ENCODE measurements around the gene ST6GAL1. TPM values are rescaled to one million over a fixed set of nuclear protein-coding genes. Genes with fewer than 3 reads are reported as not detected.

The ST6GAL1 gene
- total and polyA plus RNA-seq, 7 experiments from 2014 or later: 115 to 313 (median 214) TPM

GRCh38 chr3:187063286-187064121 is 133.2 kb downstream of the ST6GAL1 start:
- Mint-ChIP-seq H3K9me3 (peaks cover 0 to 2% (median 0%) of the 10 kb centered on the region in 11 donors), H3K4me3 (peak overlapping the region; percentile 27 to 77 (median 56)), H3K27me3 (no peaks in the 10 kb centered on the region), H3K36me3 (peaks cover 13 to 57% (median 44%) of the 10 kb centered on the region in 5 donors), H3K27ac (peak overlapping the region; percentile 60 to 90 (median 83)), H3K4me1 (peaks cover 62 to 92% (median 88%) of the 10 kb centered on the region in 7 donors)
- Histone ChIP-seq H3K36me3 (ENCODE audit: control insufficient read depth in 2 of 3, insufficient read depth in 3 of 3, low read length in 3 of 3) (peaks cover 12 to 54% (median 21%) of the 10 kb centered on the region in 3 experiments), H3K9me3 (ENCODE audit: control insufficient read depth in 2 of 3, low read length in 3 of 3) (no peaks in the 10 kb centered on the region), H3K4me3 (ENCODE audit: low read length) (no peak overlapping the region), H3K27ac (ENCODE audit: low read depth, low read length) (peak overlapping the region; percentile 25), H3K27me3 (ENCODE audit: control insufficient read depth in 2 of 2, insufficient read depth in 2 of 2, low read length in 2 of 2) (no peaks in the 10 kb centered on the region), H3K4me1 (ENCODE audit: control insufficient read depth in 2 of 2, insufficient read depth in 2 of 2, low read length in 2 of 2) (peaks cover 16 to 45% of the 10 kb centered on the region in 2 donors)
- DNase-seq (peak in 7 of 9 donors; percentile 26 to 48 (median 38)), ATAC-seq (peak; percentile 47)
- ChIA-PET CTCF (interaction anchor here (1.3 to 1.7 kb wide), 2 partner anchors 36 to 37 kb away, joined by 3 to 5 read pairs; no protein-coding TSS in a partner anchor), POLR2A (interaction anchor here (0.8 to 3.4 kb wide), 5 partner anchors 14 to 38 kb away, joined by 3 to 20 read pairs (median 3); no protein-coding TSS in a partner anchor)
- intact Hi-C loops (cut with micrococcal nuclease): loop anchor here in 1 of 2 donors (1.0 to 10.0 kb wide), 3 partner anchors 10 to 59 kb away; no protein-coding TSS in a partner anchor

- no peaks in the 10 kb centered on the region for H3K27me3 Mint-ChIP-seq
- peaks cover 0 to 2% (median 0%) of the 10 kb centered on the region in 11 donors for H3K9me3 Mint-ChIP-seq
- H3K4me1 ChIP-seq (ENCODE audit: control insufficient read depth in 2 of 2, insufficient read depth in 2 of 2, low read length in 2 of 2): peaks cover 16 to 39% of the 10 kb centered on the region in 2 donors
- ChIA-PET POLR2A (interaction anchor here (0.6 to 3.4 kb wide), 4 partner anchors 27 to 132 kb away, joined by 3 to 20 read pairs (median 4); no protein-coding TSS in a partner anchor), CTCF (interaction anchor here (0.8 to 5.4 kb wide), 5 partner anchors 35 to 215 kb away, joined by 3 to 34 read pairs (median 3); no protein-coding TSS in a partner anchor)
- H3K27me3 ChIP-seq (ENCODE audit: control insufficient read depth in 2 of 2, insufficient read depth in 2 of 2, low read length in 2 of 2): no peaks in the 10 kb centered on the region
- H3K9me3 ChIP-seq (ENCODE audit: control insufficient read depth in 2 of 3, low read length in 3 of 3): no peaks in the 10 kb centered on the region
- peak overlapping the region; percentile 25 for H3K27ac ChIP-seq (ENCODE audit: low read depth, low read length)
- peak overlapping the region in 6 of 10 donors; percentile 18 to 69 (median 50) for H3K4me3 Mint-ChIP-seq
- intact Hi-C loops (cut with micrococcal nuclease): loop anchor here in 1 of 2 donors (10.0 kb wide), 1 partner anchor 60 kb away; no protein-coding TSS in a partner anchor
- ATAC-seq (no peak), DNase-seq (no peak)
- H3K4me3 ChIP-seq (ENCODE audit: low read length): no peak overlapping the region
- peaks cover 56 to 89% (median 82%) of the 10 kb centered on the region in 7 donors for H3K4me1 Mint-ChIP-seq
- H3K27ac Mint-ChIP-seq: peak overlapping the region; percentile 28 to 91 (median 86)
- H3K36me3 Mint-ChIP-seq: peaks cover 9 to 55% (median 42%) of the 10 kb centered on the region in 5 donors
- H3K36me3 ChIP-seq (ENCODE audit: control insufficient read depth in 2 of 3, insufficient read depth in 3 of 3, low read length in 3 of 3): peaks cover 12 to 51% (median 16%) of the 10 kb centered on the region in 3 experiments
Observed at GRCh38 chr3:187064210-187065115, 134.1 kb downstream of the ST6GAL1 start.

GRCh38 chr3:187066228-187066995 is 136.1 kb downstream of the ST6GAL1 start:
- peak; percentile 83 for ATAC-seq
- Histone ChIP-seq H3K4me1 (ENCODE audit: control insufficient read depth in 2 of 2, insufficient read depth in 2 of 2, low read length in 2 of 2) (peaks cover 13 to 38% of the 10 kb centered on the region in 2 donors), H3K9me3 (ENCODE audit: control insufficient read depth in 2 of 3, low read length in 3 of 3) (no peaks in the 10 kb centered on the region), H3K27me3 (ENCODE audit: control insufficient read depth in 2 of 2, insufficient read depth in 2 of 2, low read length in 2 of 2) (no peaks in the 10 kb centered on the region), H3K36me3 (ENCODE audit: control insufficient read depth in 2 of 3, insufficient read depth in 3 of 3, low read length in 3 of 3) (peaks cover 6 to 53% (median 16%) of the 10 kb centered on the region in 3 experiments), H3K27ac (ENCODE audit: low read depth, low read length) (peak overlapping the region; percentile 14), H3K4me3 (ENCODE audit: low read length) (no peak overlapping the region)
- Mint-ChIP-seq H3K27ac (peak overlapping the region; percentile 61 to 92 (median 84)), H3K4me3 (peak overlapping the region in 7 of 10 donors; percentile 18 to 42 (median 31)), H3K27me3 (no peaks in the 10 kb centered on the region), H3K9me3 (peaks cover 0 to 6% (median 0%) of the 10 kb centered on the region in 11 donors), H3K36me3 (peaks cover 8 to 57% (median 45%) of the 10 kb centered on the region in 5 donors), H3K4me1 (peaks cover 49 to 87% (median 79%) of the 10 kb centered on the region in 7 donors)
- peak in 7 of 9 donors; percentile 54 to 75 (median 67) for DNase-seq
- intact Hi-C loops (cut with micrococcal nuclease): loop anchor here (1.0 to 10.0 kb wide), 7 partner anchors 39 to 217 kb away; partner anchors contain the start of gene ST6GAL1 (in 1 of the 2)
- POLR2A ChIA-PET: interaction anchor here (0.5 to 3.4 kb wide), 6 partner anchors 29 to 156 kb away, joined by 3 to 20 read pairs (median 3); no protein-coding TSS in a partner anchor
- CTCF ChIA-PET: interaction anchor here (0.6 to 5.4 kb wide), 5 partner anchors 39 to 241 kb away, joined by 3 to 34 read pairs (median 5); no protein-coding TSS in a partner anchor

GRCh38 chr3:187068787-187069186 is 138.5 kb downstream of the ST6GAL1 start:
- ChIA-PET POLR2A (interaction anchor here (0.6 to 1.7 kb wide), 3 partner anchors 27 to 159 kb away, joined by 3 to 6 read pairs (median 5); no protein-coding TSS in a partner anchor), CTCF (interaction anchor here (1.1 to 5.4 kb wide), 3 partner anchors 36 to 219 kb away, joined by 3 to 34 read pairs (median 3); no protein-coding TSS in a partner anchor)
- DNase-seq (no peak), ATAC-seq (no peak)
- no peaks in the 10 kb centered on the region for H3K27me3 Mint-ChIP-seq
- peaks cover 0 to 6% (median 0%) of the 10 kb centered on the region in 11 donors for H3K9me3 Mint-ChIP-seq
- Histone ChIP-seq H3K27me3 (ENCODE audit: control insufficient read depth in 2 of 2, insufficient read depth in 2 of 2, low read length in 2 of 2) (no peaks in the 10 kb centered on the region), H3K4me3 (ENCODE audit: low read length) (no peak overlapping the region), H3K36me3 (ENCODE audit: control insufficient read depth in 2 of 3, insufficient read depth in 3 of 3, low read length in 3 of 3) (peaks cover 19 to 72% (median 24%) of the 10 kb centered on the region in 3 experiments), H3K27ac (ENCODE audit: low read depth, low read length) (no peak overlapping the region), H3K4me1 (ENCODE audit: control insufficient read depth in 2 of 2, insufficient read depth in 2 of 2, low read length in 2 of 2) (peaks cover under 1 to 23% of the 10 kb centered on the region in 2 donors), H3K9me3 (ENCODE audit: control insufficient read depth in 2 of 3, low read length in 3 of 3) (no peaks in the 10 kb centered on the region)
- intact Hi-C loops (cut with micrococcal nuclease): loop anchor here in 1 of 2 donors (10.0 kb wide), 1 partner anchor 64 kb away; no protein-coding TSS in a partner anchor
- peaks cover 13 to 65% (median 43%) of the 10 kb centered on the region in 5 donors for H3K36me3 Mint-ChIP-seq
- H3K4me3 Mint-ChIP-seq: no peak overlapping the region
- peak overlapping the region; percentile 12 to 82 (median 60) for H3K27ac Mint-ChIP-seq
- peaks cover 34 to 74% (median 59%) of the 10 kb centered on the region in 7 donors for H3K4me1 Mint-ChIP-seq

- H3K4me3 Mint-ChIP-seq: peak overlapping the region in 1 of 10 donors; percentile 26
- H3K9me3 ChIP-seq (ENCODE audit: control insufficient read depth in 2 of 3, low read length in 3 of 3): no peaks in the 10 kb centered on the region
- no peaks in the 10 kb centered on the region for H3K27me3 Mint-ChIP-seq
- peaks cover 17 to 68% (median 41%) of the 10 kb centered on the region in 5 donors for H3K36me3 Mint-ChIP-seq
- H3K4me1 ChIP-seq (ENCODE audit: control insufficient read depth in 2 of 2, insufficient read depth in 2 of 2, low read length in 2 of 2): peaks cover 0 to 15% of the 10 kb centered on the region in 2 donors
- peak overlapping the region; percentile 14 for H3K27ac ChIP-seq (ENCODE audit: low read depth, low read length)
- H3K27me3 ChIP-seq (ENCODE audit: control insufficient read depth in 2 of 2, insufficient read depth in 2 of 2, low read length in 2 of 2): no peaks in the 10 kb centered on the region
- no peak for DNase-seq
- peak overlapping the region; percentile 7 to 90 (median 71) for H3K27ac Mint-ChIP-seq
- ChIA-PET POLR2A (no interaction called here), CTCF (interaction anchor here (1.1 to 5.4 kb wide), 3 partner anchors 37 to 220 kb away, joined by 3 to 34 read pairs (median 3); no protein-coding TSS in a partner anchor)
- intact Hi-C loops (cut with micrococcal nuclease): loop anchor here in 1 of 2 donors (10.0 kb wide), 1 partner anchor 65 kb away; no protein-coding TSS in a partner anchor
- H3K9me3 Mint-ChIP-seq: peaks cover 0 to 6% (median 1%) of the 10 kb centered on the region in 11 donors
- peaks cover 27 to 76% (median 32%) of the 10 kb centered on the region in 3 experiments for H3K36me3 ChIP-seq (ENCODE audit: control insufficient read depth in 2 of 3, insufficient read depth in 3 of 3, low read length in 3 of 3)
- peaks cover 25 to 64% (median 51%) of the 10 kb centered on the region in 7 donors for H3K4me1 Mint-ChIP-seq
- ATAC-seq: no peak
- H3K4me3 ChIP-seq (ENCODE audit: low read length): no peak overlapping the region
Observed at GRCh38 chr3:187069857-187070516, 139.7 kb downstream of the ST6GAL1 start.
